Endothelial cell (in vitro differentiated cells): ENCODE measurements around the gene PRKD1. TPM values are rescaled to one million over a fixed set of nuclear protein-coding genes. Genes with fewer than 3 reads are reported as not detected.
"Not testable (repeated sequence)": the region's sequence is repeated elsewhere in the genome, so short reads cannot be mapped to it uniquely, and the experiment has no call there.

Source experiments
- DNase-seq: peaks from one replicate; pipeline ENCODE4 v3.0.0; 2021; ENCODE audit warnings: low spot score
- H3K27ac Mint-ChIP-seq: one replicate; pipeline ENCODE4 v1.8.0; 2021; ENCODE audit warnings: mixed read lengths, inconsistent platforms; ENCODE audit not compliant: unreplicated experiment
- H3K27me3 Mint-ChIP-seq: one replicate; pipeline ENCODE4 v1.8.0; 2021; ENCODE audit warnings: mild to moderate bottlenecking, moderate library complexity, mixed read lengths, inconsistent platforms; ENCODE audit not compliant: unreplicated experiment
- H3K36me3 Mint-ChIP-seq: one replicate; pipeline ENCODE4 v1.8.0; 2021; ENCODE audit warnings: mild to moderate bottlenecking, low read depth, mixed read lengths, inconsistent platforms; ENCODE audit not compliant: unreplicated experiment
- H3K4me1 Mint-ChIP-seq: one replicate; pipeline ENCODE4 v1.8.0; 2021; ENCODE audit warnings: mild to moderate bottlenecking, mixed read lengths, inconsistent platforms; ENCODE audit not compliant: unreplicated experiment
- H3K4me3 Mint-ChIP-seq: one replicate; pipeline ENCODE4 v1.8.0; 2021; ENCODE audit warnings: mild to moderate bottlenecking, mixed read lengths, inconsistent platforms; ENCODE audit not compliant: unreplicated experiment
- H3K9me3 Mint-ChIP-seq: one replicate; pipeline ENCODE4 v1.8.0; 2021; ENCODE audit warnings: mixed read lengths, inconsistent platforms; ENCODE audit not compliant: unreplicated experiment
- total RNA-seq: library from RNA; stranded (reverse); fragmentation: NEBNext Ultra II Directional; extraction: Animal tissue kit (Norgen Biotek cat#: 25700); gene quantifications from one replicate; pipeline ENCODE4 v1.2.1, GENCODE V29; 2021; ENCODE audit not compliant: unreplicated experiment
- TF ChIP-seq, protein P1 (sequence below): fragments of 200-600 bp; sonication (generic); IDR thresholded peaks from one replicate; pipeline ENCODE4 v1.5.0; 2021; ENCODE audit warnings: antibody characterized with exemption; ENCODE audit not compliant: unreplicated experiment

Gene PRKD1
- total RNA-seq, 1 donor from 2014 or later = 9.0 TPM

DNA sequence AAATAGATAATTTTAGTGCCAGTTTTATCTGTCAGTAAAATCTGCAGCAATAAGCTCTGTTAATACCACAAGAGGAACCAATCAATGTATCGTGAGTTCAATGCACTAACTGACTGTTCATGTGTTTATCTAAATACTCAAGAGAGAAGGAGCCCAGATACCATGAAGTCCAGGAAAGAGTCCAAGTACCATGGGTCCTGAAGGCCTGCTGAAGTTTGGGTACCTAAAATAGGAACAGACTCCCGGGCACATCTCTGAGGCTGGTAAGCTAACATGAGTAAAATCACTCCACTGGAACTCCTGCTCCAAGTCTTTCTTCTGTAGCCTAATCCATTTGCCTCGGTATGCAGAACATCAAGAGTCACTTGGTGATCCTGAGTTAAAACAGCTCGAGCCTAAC is 71.1 kb downstream of the PRKD1 start:
- no peaks in the 10 kb centered on the region for H3K4me1 Mint-ChIP-seq
- H3K27me3 Mint-ChIP-seq = no peaks in the 10 kb centered on the region
- TF ChIP-seq, protein P1, sequence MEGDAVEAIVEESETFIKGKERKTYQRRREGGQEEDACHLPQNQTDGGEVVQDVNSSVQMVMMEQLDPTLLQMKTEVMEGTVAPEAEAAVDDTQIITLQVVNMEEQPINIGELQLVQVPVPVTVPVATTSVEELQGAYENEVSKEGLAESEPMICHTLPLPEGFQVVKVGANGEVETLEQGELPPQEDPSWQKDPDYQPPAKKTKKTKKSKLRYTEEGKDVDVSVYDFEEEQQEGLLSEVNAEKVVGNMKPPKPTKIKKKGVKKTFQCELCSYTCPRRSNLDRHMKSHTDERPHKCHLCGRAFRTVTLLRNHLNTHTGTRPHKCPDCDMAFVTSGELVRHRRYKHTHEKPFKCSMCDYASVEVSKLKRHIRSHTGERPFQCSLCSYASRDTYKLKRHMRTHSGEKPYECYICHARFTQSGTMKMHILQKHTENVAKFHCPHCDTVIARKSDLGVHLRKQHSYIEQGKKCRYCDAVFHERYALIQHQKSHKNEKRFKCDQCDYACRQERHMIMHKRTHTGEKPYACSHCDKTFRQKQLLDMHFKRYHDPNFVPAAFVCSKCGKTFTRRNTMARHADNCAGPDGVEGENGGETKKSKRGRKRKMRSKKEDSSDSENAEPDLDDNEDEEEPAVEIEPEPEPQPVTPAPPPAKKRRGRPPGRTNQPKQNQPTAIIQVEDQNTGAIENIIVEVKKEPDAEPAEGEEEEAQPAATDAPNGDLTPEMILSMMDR = no peak
- DNase-seq = no peak
- no peaks in the 10 kb centered on the region for H3K9me3 Mint-ChIP-seq
- peaks cover 10% of the 10 kb centered on the region for H3K36me3 Mint-ChIP-seq
- H3K27ac Mint-ChIP-seq = no peak overlapping the region
- no peak overlapping the region for H3K4me3 Mint-ChIP-seq

DNA sequence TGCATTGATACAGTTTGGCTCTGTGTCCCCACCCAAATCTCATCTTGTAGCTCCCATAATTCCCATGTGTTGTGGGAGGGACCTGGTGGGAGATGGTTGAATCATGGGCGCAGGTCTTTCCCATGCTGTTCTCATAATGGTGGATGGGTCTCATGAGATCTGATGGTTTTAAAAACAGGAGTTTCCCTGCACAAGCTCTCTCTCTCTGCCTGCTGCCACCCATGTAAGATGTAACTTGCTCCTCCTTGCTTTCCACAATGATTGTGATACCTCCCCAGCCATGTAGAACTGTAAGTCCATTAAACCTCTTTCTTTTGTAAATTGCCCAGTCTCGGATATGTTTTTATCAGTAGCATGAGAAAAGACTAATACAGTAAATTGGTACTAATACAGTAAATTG is 74.0 kb downstream of the PRKD1 start:
- DNase-seq, H3K4me1 Mint-ChIP-seq, H3K27ac Mint-ChIP-seq, H3K9me3 Mint-ChIP-seq, H3K27me3 Mint-ChIP-seq, H3K4me3 Mint-ChIP-seq: not testable (repeated sequence)
- peaks cover 10% of the 10 kb centered on the region for H3K36me3 Mint-ChIP-seq

DNA sequence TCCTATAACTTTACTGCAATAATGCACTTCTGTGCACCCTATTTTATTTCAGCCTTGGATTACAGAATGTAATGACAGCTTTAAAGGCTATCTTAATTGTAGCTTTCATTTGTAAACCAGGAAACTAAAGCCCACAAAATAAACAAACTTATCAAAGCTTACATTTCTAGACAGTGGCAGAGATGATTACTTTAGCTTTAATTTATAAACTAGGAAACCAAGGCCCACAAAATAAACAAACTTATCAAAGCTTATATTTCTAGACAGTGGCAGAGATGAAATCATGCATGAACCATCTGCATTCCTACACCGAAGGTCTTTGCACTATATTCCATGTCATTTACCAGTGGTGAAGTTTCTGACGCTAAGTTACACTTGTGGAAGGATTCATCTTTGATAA is 74.4 kb downstream of the PRKD1 start:
- TF ChIP-seq, protein P1 = no peak
- Mint-ChIP-seq H3K4me1 (no peaks in the 10 kb centered on the region), H3K27ac (no peak overlapping the region), H3K27me3 (no peaks in the 10 kb centered on the region), H3K9me3 (no peaks in the 10 kb centered on the region), H3K36me3 (peaks cover 10% of the 10 kb centered on the region), H3K4me3 (no peak overlapping the region)
- DNase-seq = no peak

DNA sequence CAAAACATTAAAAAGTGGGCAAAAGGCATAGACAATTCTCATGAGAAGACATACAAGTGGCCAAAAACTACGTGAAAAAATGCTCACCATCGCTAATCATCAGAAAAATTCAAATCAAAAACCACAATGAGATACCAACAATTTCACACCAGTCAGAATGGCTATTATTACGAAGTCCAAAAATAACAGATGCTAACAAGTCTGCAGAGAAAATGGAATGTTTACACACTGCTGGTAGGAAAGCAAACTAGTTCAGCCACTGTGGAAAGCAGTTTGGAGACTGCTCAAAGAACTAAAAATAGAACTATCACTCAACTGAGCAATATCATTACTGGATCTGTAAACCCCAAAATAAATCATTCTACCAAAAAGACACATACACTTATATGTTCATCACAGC is 76.2 kb downstream of the PRKD1 start:
- DNase-seq = no peak
- Mint-ChIP-seq H3K9me3 (no peaks in the 10 kb centered on the region), H3K27me3 (no peaks in the 10 kb centered on the region)

DNA sequence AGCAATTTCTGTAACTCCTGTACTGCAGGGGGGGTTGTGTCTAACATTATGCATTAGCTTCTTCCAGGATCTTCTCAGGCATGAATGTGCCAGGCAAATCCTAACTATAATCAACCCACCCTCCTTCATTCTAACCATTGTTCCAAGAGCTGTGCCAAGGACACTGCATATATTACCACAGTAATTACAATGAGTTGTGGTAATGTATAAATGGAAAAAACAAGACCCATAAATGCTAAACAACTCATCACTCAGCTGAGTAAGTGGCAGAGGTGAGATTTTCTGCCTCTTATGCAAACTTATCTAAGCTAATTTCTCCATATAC is 80.6 kb downstream of the PRKD1 start:
- H3K4me1 Mint-ChIP-seq = no peaks in the 10 kb centered on the region
- no peak overlapping the region for H3K27ac Mint-ChIP-seq
- no peak overlapping the region for H3K4me3 Mint-ChIP-seq
- TF ChIP-seq, protein P1 = no peak
- no peaks in the 10 kb centered on the region for H3K9me3 Mint-ChIP-seq
- H3K36me3 Mint-ChIP-seq = no peaks in the 10 kb centered on the region
- DNase-seq = no peak
- H3K27me3 Mint-ChIP-seq = peaks cover 2% of the 10 kb centered on the region

More for the DNA sequence above, 76.2 kb downstream of the PRKD1 start:
- TF ChIP-seq, protein P1 = no peak
- no peak overlapping the region for H3K27ac Mint-ChIP-seq
- peaks cover 8% of the 10 kb centered on the region for H3K36me3 Mint-ChIP-seq
- no peaks in the 10 kb centered on the region for H3K4me1 Mint-ChIP-seq
- no peak overlapping the region for H3K4me3 Mint-ChIP-seq
